ENCODE data around the gene STAG1.

DNA sequence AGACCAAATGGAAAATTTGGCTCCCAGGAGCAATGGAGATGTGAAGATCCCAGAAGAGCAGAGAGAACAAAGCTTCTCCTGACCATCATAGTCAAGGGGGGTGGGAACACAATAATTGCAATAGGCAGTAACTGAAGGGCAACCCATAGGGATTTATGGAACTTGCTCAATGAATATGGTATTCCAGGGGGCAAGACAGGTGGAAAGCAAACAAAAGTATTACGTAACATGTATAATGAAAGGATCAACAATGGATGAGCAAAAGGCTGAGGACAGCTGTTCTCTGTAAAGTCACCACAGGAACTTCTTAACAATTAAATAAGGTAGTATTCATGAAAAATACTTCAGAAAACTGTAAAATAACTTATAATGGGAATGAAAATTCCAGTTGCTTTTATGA lies 275.9 kb downstream of the STAG1 start:
- TF ChIP-seq, protein P1, sequence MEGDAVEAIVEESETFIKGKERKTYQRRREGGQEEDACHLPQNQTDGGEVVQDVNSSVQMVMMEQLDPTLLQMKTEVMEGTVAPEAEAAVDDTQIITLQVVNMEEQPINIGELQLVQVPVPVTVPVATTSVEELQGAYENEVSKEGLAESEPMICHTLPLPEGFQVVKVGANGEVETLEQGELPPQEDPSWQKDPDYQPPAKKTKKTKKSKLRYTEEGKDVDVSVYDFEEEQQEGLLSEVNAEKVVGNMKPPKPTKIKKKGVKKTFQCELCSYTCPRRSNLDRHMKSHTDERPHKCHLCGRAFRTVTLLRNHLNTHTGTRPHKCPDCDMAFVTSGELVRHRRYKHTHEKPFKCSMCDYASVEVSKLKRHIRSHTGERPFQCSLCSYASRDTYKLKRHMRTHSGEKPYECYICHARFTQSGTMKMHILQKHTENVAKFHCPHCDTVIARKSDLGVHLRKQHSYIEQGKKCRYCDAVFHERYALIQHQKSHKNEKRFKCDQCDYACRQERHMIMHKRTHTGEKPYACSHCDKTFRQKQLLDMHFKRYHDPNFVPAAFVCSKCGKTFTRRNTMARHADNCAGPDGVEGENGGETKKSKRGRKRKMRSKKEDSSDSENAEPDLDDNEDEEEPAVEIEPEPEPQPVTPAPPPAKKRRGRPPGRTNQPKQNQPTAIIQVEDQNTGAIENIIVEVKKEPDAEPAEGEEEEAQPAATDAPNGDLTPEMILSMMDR (IDR thresholded peaks at IDR 0.05): no peak
- TF ChIP-seq POLR2AphosphoS5 (IDR thresholded peaks at IDR 0.05; ENCODE audit: low read depth, low read length): no peak
- TF ChIP-seq SIN3A (IDR thresholded peaks at IDR 0.05; ENCODE audit: borderline replicate concordance, insufficient read depth, low read depth, low read length): no peak
- TF ChIP-seq, protein P2, sequence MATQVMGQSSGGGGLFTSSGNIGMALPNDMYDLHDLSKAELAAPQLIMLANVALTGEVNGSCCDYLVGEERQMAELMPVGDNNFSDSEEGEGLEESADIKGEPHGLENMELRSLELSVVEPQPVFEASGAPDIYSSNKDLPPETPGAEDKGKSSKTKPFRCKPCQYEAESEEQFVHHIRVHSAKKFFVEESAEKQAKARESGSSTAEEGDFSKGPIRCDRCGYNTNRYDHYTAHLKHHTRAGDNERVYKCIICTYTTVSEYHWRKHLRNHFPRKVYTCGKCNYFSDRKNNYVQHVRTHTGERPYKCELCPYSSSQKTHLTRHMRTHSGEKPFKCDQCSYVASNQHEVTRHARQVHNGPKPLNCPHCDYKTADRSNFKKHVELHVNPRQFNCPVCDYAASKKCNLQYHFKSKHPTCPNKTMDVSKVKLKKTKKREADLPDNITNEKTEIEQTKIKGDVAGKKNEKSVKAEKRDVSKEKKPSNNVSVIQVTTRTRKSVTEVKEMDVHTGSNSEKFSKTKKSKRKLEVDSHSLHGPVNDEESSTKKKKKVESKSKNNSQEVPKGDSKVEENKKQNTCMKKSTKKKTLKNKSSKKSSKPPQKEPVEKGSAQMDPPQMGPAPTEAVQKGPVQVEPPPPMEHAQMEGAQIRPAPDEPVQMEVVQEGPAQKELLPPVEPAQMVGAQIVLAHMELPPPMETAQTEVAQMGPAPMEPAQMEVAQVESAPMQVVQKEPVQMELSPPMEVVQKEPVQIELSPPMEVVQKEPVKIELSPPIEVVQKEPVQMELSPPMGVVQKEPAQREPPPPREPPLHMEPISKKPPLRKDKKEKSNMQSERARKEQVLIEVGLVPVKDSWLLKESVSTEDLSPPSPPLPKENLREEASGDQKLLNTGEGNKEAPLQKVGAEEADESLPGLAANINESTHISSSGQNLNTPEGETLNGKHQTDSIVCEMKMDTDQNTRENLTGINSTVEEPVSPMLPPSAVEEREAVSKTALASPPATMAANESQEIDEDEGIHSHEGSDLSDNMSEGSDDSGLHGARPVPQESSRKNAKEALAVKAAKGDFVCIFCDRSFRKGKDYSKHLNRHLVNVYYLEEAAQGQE (IDR thresholded peaks at IDR 0.05; ENCODE audit: insufficient read depth in 1 of 2, low read depth in 2 of 2, low read length in 1 of 2): no peak

Data from Panc1 (cell line).